ENCODE measurements around the gene DUOXA1.
"Not testable (repeated sequence)": the region's sequence is repeated elsewhere in the genome, so short reads cannot be mapped to it uniquely, and the experiment has no call there.

The DUOXA1 gene

DNA sequence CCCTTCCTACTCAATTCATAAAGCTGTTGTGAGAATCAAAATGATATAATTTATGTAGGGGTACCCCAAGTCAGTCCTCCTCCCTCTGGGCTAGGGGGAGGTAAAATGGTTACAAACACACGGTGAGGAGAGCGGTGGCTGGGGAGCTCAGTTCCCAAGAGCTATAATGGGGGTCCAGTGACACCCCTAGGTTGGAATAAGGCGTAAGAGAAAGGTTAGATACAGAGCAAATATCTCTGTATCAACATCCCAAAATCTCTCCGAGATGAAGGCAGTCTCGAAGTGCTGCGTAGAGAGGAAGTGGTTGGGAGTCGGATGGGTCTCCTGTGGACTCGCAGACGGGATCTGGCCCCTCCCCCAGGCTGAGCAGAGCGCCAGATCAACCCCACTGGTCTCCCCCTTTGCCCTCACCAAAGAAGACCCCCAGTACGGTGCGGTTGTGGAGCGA lies 17.5 kb downstream of the DUOXA1 start:
- DNase-seq, result no peak

DNA sequence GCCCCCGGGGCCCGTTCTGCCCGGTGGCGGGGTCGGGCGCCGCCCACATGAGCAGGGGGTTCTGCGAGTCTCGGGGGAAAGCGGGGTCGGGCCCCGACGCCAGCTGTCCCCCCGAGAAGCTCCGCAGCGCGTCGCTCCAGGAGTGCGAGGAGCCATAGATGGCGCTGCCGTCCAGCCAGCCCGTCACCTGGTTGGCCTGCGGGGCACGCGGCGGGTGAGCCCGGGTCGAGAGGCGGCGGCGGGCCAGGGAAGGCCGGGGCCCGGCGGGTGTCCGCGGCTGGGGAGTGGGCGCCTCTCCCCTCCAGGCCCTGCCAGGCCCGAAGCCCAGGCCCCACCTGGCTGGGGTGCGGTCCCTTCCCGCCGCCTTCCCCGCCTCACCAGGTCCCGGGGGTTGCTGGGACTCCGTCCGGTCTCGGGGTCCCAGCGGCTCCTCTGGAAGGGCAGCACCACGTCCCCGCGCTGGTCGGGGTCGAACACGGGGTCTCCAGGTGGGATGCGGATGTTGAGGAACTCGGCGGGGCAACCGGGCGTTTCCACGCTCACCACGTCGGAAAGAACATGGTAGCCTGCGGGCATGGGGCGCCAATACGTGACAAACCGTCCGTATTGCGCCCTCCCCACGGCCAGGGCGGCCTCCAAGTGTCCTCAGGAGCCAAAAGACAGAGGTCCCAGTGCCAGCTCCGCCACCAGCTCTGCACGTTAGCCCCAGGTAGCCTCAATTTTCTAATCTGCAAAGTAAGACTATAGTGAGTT lies 18.1 kb downstream of the DUOXA1 start:
- no peak for DNase-seq

GRCh38 chr15:45110256-45110820 lies 19.3 kb downstream of the DUOXA1 start:
- no peak for DNase-seq

- no peak for DNase-seq
Observed at GRCh38 chr15:45107941-45108630, 21.6 kb downstream of the DUOXA1 start.

GRCh38 chr15:45106002-45106790 lies 23.5 kb downstream of the DUOXA1 start:
- no peak for DNase-seq

DNA sequence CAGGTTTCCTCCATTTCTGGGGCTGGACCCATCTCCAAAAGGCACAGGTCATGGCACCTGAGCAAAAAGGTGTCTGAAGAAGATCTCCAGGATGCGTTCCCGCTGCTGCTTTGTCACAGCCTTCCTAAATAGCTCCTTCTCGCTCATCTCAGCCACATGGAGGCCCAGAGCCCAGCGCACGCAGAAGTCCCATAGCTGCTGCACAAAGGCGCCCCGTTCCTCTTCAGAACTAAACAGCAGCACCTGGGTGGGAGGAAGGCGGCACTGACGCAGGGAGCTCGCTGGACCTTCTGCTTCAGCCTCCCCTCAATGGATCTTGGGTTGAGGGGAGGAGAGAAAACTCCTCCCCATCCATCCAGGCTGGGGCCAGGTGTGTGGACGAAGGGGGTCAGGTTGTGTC lies 24.1 kb downstream of the DUOXA1 start:
- no peak for DNase-seq

GRCh38 chr15:45104170-45104569 lies 25.5 kb downstream of the DUOXA1 start:
- not testable (repeated sequence) for DNase-seq

DNA sequence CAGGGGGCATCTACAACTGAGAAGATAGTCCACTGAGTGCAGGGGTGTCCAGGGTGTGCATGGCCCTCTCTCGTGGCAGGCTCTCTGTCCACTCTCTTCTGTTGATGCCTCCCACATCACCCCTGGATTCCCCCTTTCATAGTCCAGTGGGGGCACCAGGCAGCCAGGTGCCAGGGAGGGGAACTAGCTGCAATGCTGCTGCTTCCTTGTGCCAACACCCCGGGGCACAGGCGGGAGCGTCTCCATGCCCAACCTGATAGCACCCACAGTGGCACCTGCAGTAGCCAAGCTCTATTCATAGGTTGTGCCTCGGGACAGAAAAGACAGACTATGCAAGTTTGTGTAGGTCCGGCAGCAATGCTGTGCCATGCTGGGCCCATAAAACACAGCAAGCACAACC lies 27.5 kb downstream of the DUOXA1 start:
- DNase-seq, result no peak

- no peak for DNase-seq
Observed at GRCh38 chr15:45101749-45102148, 27.9 kb downstream of the DUOXA1 start.

DNA sequence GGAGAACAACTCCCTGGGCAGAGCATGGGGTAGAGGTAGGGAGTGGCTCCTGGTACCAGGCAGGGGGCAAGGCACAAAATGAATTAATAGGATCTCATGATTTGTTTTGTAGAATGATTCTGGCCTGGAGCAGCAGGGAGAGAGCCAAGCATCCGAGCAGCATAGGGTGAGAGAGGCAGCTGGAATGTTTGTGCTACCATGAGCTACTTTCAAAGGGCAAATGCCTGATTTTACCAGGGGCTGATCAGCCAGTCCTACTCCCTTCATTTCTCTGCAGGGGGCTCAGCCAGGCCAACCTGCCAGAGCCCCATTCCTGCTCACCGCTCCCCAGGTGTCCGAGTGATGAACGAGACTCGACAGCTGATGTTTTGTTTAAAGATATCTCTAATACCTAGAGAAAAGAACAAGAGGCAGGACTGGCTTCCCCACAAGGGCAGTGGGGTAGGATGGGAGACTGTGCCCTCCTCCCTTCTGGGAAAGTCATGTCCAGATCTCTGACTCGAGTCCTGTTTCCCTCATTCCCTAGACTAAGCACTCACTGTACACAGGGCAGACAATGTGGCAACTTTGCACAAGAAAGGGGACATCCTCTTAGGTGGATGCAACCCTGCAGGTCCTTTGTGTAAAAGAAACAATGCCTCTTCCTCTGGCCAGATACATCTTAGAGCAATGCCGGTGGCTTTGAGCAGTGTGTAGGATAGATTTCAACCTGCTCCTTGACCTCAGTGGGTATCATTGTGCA lies 28.6 kb downstream of the DUOXA1 start:
- no peak for DNase-seq

GRCh38 chr15:45099549-45100165 lies 30.0 kb downstream of the DUOXA1 start:
- no peak for DNase-seq

DNA sequence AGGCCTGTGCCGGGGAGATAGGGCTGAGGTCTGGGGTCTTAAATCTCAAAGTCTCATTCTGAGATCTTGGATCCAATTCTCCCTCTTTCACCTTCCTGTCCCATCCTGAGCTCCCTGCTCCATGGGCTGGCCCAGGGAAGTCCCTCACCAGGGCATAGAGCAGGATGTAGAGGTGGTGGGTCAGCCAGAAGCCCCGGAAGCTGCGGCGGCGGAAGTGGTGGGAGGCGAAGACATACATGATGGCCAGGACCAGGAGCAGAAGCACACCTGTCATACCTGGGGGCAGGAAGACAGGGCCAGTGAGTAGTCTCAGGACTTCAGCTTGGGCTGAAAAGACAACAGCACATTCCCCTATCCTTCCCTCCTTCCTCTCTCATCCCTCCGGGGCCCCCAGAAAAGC lies 32.2 kb downstream of the DUOXA1 start:
- no peak for DNase-seq

DNA sequence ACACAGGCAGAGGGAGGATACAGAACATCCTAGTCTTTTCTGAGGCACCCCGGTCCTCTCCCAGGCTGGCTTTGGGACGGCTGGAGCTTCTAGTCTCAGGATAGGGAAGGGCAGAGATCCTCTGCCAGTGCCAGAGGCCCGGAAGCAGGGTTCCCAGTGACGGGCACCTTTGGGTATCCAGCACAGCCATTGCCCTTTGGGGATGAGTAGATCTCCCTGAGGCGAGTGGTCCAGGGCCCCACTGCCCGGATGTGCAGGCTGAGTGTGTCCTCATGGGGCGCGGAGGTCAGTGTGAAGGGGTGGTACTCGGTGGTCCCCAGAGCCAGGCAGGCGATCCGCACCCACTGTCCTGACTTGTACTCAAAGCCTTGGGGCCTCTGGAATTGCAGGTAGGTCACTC lies 34.0 kb downstream of the DUOXA1 start:
- DNase-seq, result no peak

DNA sequence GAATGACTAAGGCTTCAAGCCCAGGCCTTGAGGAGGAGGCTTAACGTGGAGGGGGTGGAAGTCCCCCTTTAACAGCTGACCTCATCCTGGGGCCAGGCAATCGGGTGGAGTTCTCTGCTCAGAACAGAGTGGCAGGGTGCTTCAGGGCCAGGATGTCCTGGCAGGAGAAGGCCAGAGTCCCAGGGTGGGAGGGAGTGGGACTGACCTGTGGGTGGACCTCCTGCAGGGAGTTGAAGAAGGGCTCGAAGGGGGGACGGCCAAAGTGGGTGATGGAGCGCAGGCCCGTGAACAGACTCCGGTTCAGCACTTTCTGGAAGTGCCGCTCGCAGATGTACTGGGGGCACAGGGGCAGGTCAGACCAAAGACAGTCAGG lies 35.3 kb downstream of the DUOXA1 start:
- DNase-seq, result no peak

GRCh38 chr15:45093622-45094357 lies 35.9 kb downstream of the DUOXA1 start:
- DNase-seq, result no peak

DNA sequence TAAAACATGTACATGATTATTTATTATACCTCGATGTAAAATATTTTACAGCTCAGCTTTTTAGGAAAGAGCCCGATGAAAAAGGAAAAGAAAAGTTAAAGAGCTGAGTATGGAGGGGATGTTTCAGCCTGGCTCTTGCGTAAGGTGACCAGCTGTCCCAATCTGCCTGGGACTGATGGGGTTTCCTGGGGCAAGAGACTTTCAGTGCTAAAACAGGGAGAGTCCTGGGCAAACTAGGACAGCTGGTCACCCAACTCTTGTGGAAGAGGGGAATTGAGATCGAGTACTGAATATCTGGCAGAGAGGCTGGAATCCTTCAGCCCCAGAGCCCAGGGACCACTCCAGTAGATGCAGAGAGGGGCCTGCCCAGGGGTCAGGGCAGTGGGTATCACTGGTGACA lies 36.7 kb downstream of the DUOXA1 start:
- no peak for DNase-seq

DNA sequence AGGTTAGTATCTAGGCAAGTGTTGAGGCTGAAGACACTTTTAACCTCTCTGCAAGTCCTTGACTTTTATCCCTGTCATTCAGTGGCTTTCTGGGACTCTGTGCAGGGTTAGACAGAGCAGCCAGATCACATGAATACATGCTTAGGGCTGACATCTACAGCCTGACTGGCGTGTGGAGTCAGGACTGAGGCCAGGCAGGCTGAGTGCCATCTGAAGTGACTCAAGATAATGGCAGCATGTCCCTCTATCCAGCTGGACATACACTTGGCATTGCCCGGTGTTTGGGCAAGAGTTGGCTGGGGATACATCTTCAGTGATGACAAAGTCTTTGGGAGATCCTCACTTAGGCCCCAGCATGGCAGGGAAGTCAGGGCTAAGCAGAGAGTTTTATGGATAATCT lies 38.1 kb downstream of the DUOXA1 start:
- DNase-seq, result no peak

DNA sequence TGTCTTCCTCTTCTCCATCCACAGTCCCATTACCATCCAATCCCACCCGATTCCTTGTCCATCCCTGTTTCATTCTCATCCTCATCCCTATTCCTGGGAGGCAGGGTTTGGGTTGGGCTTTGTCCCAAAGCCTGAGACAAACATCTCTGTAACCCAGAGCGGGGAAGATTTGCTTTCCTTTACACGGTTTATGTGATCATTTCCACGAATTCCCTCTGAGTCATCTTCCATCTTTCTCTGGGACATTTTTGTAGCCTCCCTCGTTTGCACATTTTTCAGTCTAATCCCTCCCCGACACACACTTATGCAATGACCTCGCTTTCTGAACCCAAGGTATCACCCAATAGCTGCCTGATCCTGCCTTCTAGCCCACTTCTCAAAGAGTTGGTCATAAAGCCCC lies 38.5 kb downstream of the DUOXA1 start:
- no peak for DNase-seq

- DNase-seq, result no peak
Observed at GRCh38 chr15:45089712-45090373, 39.8 kb downstream of the DUOXA1 start.

GRCh38 chr15:45088801-45089711 lies 40.6 kb downstream of the DUOXA1 start:
- no peak for DNase-seq

Measured in NCI-H1417 treated with DMSO at 0.1 percent for 48 hours (cell line).